Measurements from ENCODE around the gene ZNF879. TPM values are rescaled to one million over a fixed set of nuclear protein-coding genes. Genes with fewer than 3 reads are reported as not detected.

ZNF879 gene
- total and polyA plus RNA-seq, 2 of the 13 experiments (the other 11 are each of a cell fraction or from before 2014, with no cell fraction given): 0.83 to 2.8 TPM

DNA sequence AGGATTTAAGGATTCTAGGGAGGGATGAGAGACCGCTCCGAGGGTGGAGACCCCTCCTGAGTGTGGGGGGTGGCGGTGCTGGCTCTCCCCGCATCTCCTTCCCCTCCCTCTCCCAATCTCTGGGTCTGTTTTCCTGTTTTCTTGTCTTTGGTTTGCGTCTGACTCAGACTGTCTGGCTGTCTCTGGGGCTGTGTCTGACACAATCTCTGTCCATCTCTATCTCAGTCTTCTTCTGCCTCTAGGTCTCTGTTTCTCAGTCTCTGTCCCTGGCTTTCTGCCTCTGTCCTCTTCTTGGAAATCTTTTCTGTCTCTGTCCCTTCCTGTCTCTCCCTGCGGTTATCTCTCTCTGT is 28.3 kb upstream of the ZNF879 start:
- Histone ChIP-seq H3K36me3 (replicated peaks in 1 of 2; ENCODE audit: control insufficient read depth in 1 of 2, insufficient read depth in 2 of 2, low read length in 2 of 2) (no peaks in the 10 kb centered on the region), H3K79me2 (ENCODE audit: insufficient read depth, low read length) (no peaks in the 10 kb centered on the region), H3K4me3 (replicated peaks in 1 of 3; ENCODE audit: insufficient read depth in 1 of 3, low read depth in 2 of 3, low read length in 3 of 3) (no peak overlapping the region), H3K27me3 (ENCODE audit: control insufficient read depth in 1 of 2, insufficient read depth in 2 of 2, low read length in 2 of 2) (no peaks in the 10 kb centered on the region; a peak in 1 of 5 replicates), H4K20me1 (ENCODE audit: insufficient read depth, low read length) (no peaks in the 10 kb centered on the region), H3K9ac (ENCODE audit: insufficient read depth, low read depth, low read length) (no peak overlapping the region), H3K4me2 (ENCODE audit: low read depth, low read length) (no peak overlapping the region), H3K9me3 (ENCODE audit: low read length) (peaks cover 8% of the 10 kb centered on the region; the same call in 1 of the 2 replicates), H3K4me1 (ENCODE audit: insufficient read depth, low read length) (no peaks in the 10 kb centered on the region), H2AFZ (ENCODE audit: low read length) (no peak overlapping the region), H3K27ac (ENCODE audit: extremely low read length, insufficient read depth, low read length) (no peak overlapping the region)
- TF ChIP-seq ZBTB44 (CRISPR knock-in tag; IDR thresholded peaks at IDR 0.05): no peak
- TF ChIP-seq FOXJ3 (CRISPR knock-in tag; IDR thresholded peaks at IDR 0.05; ENCODE audit: borderline replicate concordance): no peak
- TF ChIP-seq MLLT10 (CRISPR knock-in tag; IDR thresholded peaks at IDR 0.05): no peak
- no peak for TF ChIP-seq BCL3 (CRISPR knock-in tag; IDR thresholded peaks at IDR 0.05)
- TF ChIP-seq ZNF609 (CRISPR knock-in tag; IDR thresholded peaks at IDR 0.05; ENCODE audit: borderline replicate concordance): no peak
- TF ChIP-seq KLF6 (CRISPR knock-in tag; IDR thresholded peaks at IDR 0.05): no peak
- TF ChIP-seq SOX13 (IDR thresholded peaks at IDR 0.05): no peak
- TF ChIP-seq SOX13 (CRISPR knock-in tag; conservative IDR thresholded peaks at IDR 0.05 in 1 of 2, IDR thresholded peaks at IDR 0.05 in 1 of 2): no peak
- TF ChIP-seq MTF2 (CRISPR knock-in tag; IDR thresholded peaks at IDR 0.05; ENCODE audit: borderline replicate concordance): no peak
- no peak for TF ChIP-seq JDP2 (CRISPR knock-in tag; IDR thresholded peaks at IDR 0.05; ENCODE audit: borderline replicate concordance)
- TF ChIP-seq ISX (CRISPR knock-in tag; conservative IDR thresholded peaks at IDR 0.05): no peak
- no peak for TF ChIP-seq CHD4 (IDR thresholded peaks at IDR 0.05; ENCODE audit: borderline replicate concordance, low read length)
- no TSS peak for BruUV-seq (replicated peaks)
- DNase-seq (ENCODE audit: low spot score) (no peak), FAIRE-seq (no peak), ATAC-seq (no peak)
- intact Hi-C loops (cut with micrococcal nuclease; ENCODE audit: unreplicated experiment): no loop called here
- 31% methylated on average over 6 of the region's 6 CpGs for WGBS (ENCODE audit: low lambda C conversion rate)
- ChIA-PET POLR2A (no interaction called here), CTCF (ENCODE audit: low intra/inter-chr PET ratio, low total read pairs) (no interaction called here)
- in situ Hi-C loops (cut with HindIII; ENCODE audit: extremely low pct_ligation_motif_present, low pct_unique_long_range_greater_than_20kb): no loop called here
